Measurements from ENCODE around the gene MSI2. TPM values are rescaled to one million over a fixed set of nuclear protein-coding genes. Genes with fewer than 3 reads are reported as not detected.
A peak's percentile ranks its signal among the peaks of the same experiment; 100 is the strongest.

Gene MSI2
- total RNA-seq, 2 experiments from 2014 or later = 59.6 to 61.7 TPM

- peaks cover 25% of the 10 kb centered on the region for H3K4me1 Mint-ChIP-seq (ENCODE audit: low read depth)
- no peaks in the 10 kb centered on the region for H3K27me3 Mint-ChIP-seq
- intact Hi-C loops (cut with micrococcal nuclease) = no loop called here
- ATAC-seq (no peak), DNase-seq (no peak)
- no peaks in the 10 kb centered on the region for H3K9me3 Mint-ChIP-seq
- ChIA-PET POLR2A (interaction anchor here (0.6 kb wide), 1 partner anchor 335 kb away, joined by 3 read pairs; no protein-coding TSS in a partner anchor), CTCF (no interaction called here)
- H3K27ac Mint-ChIP-seq = no peak overlapping the region
- no peak for TF ChIP-seq CTCF (IDR thresholded peaks at IDR 0.05)
- H3K36me3 Mint-ChIP-seq (ENCODE audit: low read depth) = peaks cover 20% of the 10 kb centered on the region
- no peak overlapping the region for H3K4me3 Mint-ChIP-seq
Observed at GRCh38 chr17:57344261-57344660, 87.9 kb downstream of the MSI2 start.

GRCh38 chr17:57349541-57350247 lies 93.4 kb downstream of the MSI2 start:
- Mint-ChIP-seq H3K27ac (no peak overlapping the region), H3K4me3 (no peak overlapping the region), H3K4me1 (ENCODE audit: low read depth) (peaks cover 25% of the 10 kb centered on the region), H3K27me3 (no peaks in the 10 kb centered on the region), H3K9me3 (no peaks in the 10 kb centered on the region), H3K36me3 (ENCODE audit: low read depth) (peaks cover 33% of the 10 kb centered on the region)
- ChIA-PET CTCF (no interaction called here), POLR2A (no interaction called here)
- DNase-seq (no peak), ATAC-seq (no peak)
- TF ChIP-seq CTCF (IDR thresholded peaks at IDR 0.05) = no peak
- intact Hi-C loops (cut with micrococcal nuclease) = no loop called here

GRCh38 chr17:57350266-57350665 lies 93.9 kb downstream of the MSI2 start:
- H3K4me1 Mint-ChIP-seq (ENCODE audit: low read depth) = peaks cover 30% of the 10 kb centered on the region
- no peak for DNase-seq
- CTCF ChIA-PET = no interaction called here

GRCh38 chr17:57352665-57353175 lies 96.4 kb downstream of the MSI2 start:
- intact Hi-C loops (cut with micrococcal nuclease) = no loop called here
- POLR2A ChIA-PET = interaction anchor here (0.6 kb wide), 1 partner anchor 73 kb away, joined by 3 read pairs; no protein-coding TSS in a partner anchor
- H3K27me3 Mint-ChIP-seq = no peaks in the 10 kb centered on the region
- no peak overlapping the region for H3K4me3 Mint-ChIP-seq
- ATAC-seq (no peak), DNase-seq (no peak)
- H3K36me3 Mint-ChIP-seq (ENCODE audit: low read depth) = peaks cover 27% of the 10 kb centered on the region
- CTCF ChIA-PET = no interaction called here
- H3K4me1 Mint-ChIP-seq (ENCODE audit: low read depth) = peaks cover 52% of the 10 kb centered on the region
- H3K9me3 Mint-ChIP-seq = no peaks in the 10 kb centered on the region
- no peak for TF ChIP-seq CTCF (IDR thresholded peaks at IDR 0.05)
- no peak overlapping the region for H3K27ac Mint-ChIP-seq

More at GRCh38 chr17:57350266-57350665, 93.9 kb downstream of the MSI2 start:
- H3K27ac Mint-ChIP-seq = no peak overlapping the region
- TF ChIP-seq CTCF (IDR thresholded peaks at IDR 0.05) = no peak
- ATAC-seq = no peak
- intact Hi-C loops (cut with micrococcal nuclease) = no loop called here
- H3K36me3 Mint-ChIP-seq (ENCODE audit: low read depth) = peaks cover 33% of the 10 kb centered on the region
- no peaks in the 10 kb centered on the region for H3K27me3 Mint-ChIP-seq
- POLR2A ChIA-PET = no interaction called here
- H3K9me3 Mint-ChIP-seq = no peaks in the 10 kb centered on the region
- H3K4me3 Mint-ChIP-seq = no peak overlapping the region

GRCh38 chr17:57354673-57355072 lies 98.3 kb downstream of the MSI2 start:
- H3K27me3 Mint-ChIP-seq = no peaks in the 10 kb centered on the region
- CTCF ChIA-PET = interaction anchor here (0.9 to 1.2 kb wide), 2 partner anchors 9 to 112 kb away, joined by 3 to 5 read pairs; no protein-coding TSS in a partner anchor
- ATAC-seq (peak; percentile 56), DNase-seq (no peak)
- H3K36me3 Mint-ChIP-seq (ENCODE audit: low read depth) = peaks cover 12% of the 10 kb centered on the region
- no peak overlapping the region for H3K4me3 Mint-ChIP-seq
- no peaks in the 10 kb centered on the region for H3K9me3 Mint-ChIP-seq
- POLR2A ChIA-PET = interaction anchor here (1.0 to 1.1 kb wide), 2 partner anchors 13 to 46 kb away, joined by 3 read pairs; no protein-coding TSS in a partner anchor
- no peak for TF ChIP-seq CTCF (IDR thresholded peaks at IDR 0.05)
- H3K4me1 Mint-ChIP-seq (ENCODE audit: low read depth) = peaks cover 58% of the 10 kb centered on the region
- H3K27ac Mint-ChIP-seq = peak overlapping the region; percentile 55
- intact Hi-C loops (cut with micrococcal nuclease) = no loop called here

All from activated CD8-positive, alpha-beta T cell treated with anti-CD3 and anti-CD28 coated beads for 36 hours (primary cell).